ENCODE results near the gene FBXO17.

Gene FBXO17

GRCh38 chr19:38928391-38929001 is 47.0 kb downstream of the FBXO17 start:
- Histone ChIP-seq H3K27me3 (ENCODE audit: control insufficient read depth, insufficient read depth, low read length) (no peaks in the 10 kb centered on the region), H3K9ac (no peak overlapping the region), H3K27ac (no peak overlapping the region), H3K36me3 (ENCODE audit: control insufficient read depth, insufficient read depth, low read length) (no peaks in the 10 kb centered on the region), H3K4me2 (ENCODE audit: low read length) (no peak overlapping the region), H3K79me2 (no peaks in the 10 kb centered on the region), H3K4me1 (peaks cover 5% of the 10 kb centered on the region), H3K4me3 (ENCODE audit: low read depth, low read length) (no peak overlapping the region), H2AFZ (no peak overlapping the region), H3K9me3 (ENCODE audit: control insufficient read depth, low read length) (no peaks in the 10 kb centered on the region)
- no peak for TF ChIP-seq CTCF (IDR thresholded peaks at IDR 0.05)

GRCh38 chr19:38924388-38924787 is 51.2 kb downstream of the FBXO17 start:
- TF ChIP-seq CTCF (IDR thresholded peaks at IDR 0.05): no peak
- Histone ChIP-seq H3K4me2 (ENCODE audit: low read length) (no peak overlapping the region), H3K27ac (no peak overlapping the region), H3K27me3 (ENCODE audit: control insufficient read depth, insufficient read depth, low read length) (no peaks in the 10 kb centered on the region), H2AFZ (no peak overlapping the region), H3K9me3 (ENCODE audit: control insufficient read depth, low read length) (no peaks in the 10 kb centered on the region), H3K4me1 (no peaks in the 10 kb centered on the region), H3K4me3 (ENCODE audit: low read depth, low read length) (no peak overlapping the region), H3K9ac (no peak overlapping the region), H3K36me3 (ENCODE audit: control insufficient read depth, insufficient read depth, low read length) (no peaks in the 10 kb centered on the region), H3K79me2 (no peaks in the 10 kb centered on the region)

GRCh38 chr19:38922482-38922881 is 53.1 kb downstream of the FBXO17 start:
- no peaks in the 10 kb centered on the region for H3K4me1 ChIP-seq
- no peaks in the 10 kb centered on the region for H3K9me3 ChIP-seq (ENCODE audit: control insufficient read depth, low read length)
- no peak overlapping the region for H3K9ac ChIP-seq
- no peaks in the 10 kb centered on the region for H3K27me3 ChIP-seq (ENCODE audit: control insufficient read depth, insufficient read depth, low read length)
- no peak for TF ChIP-seq CTCF (IDR thresholded peaks at IDR 0.05)
- H3K4me2 ChIP-seq (ENCODE audit: low read length): no peak overlapping the region
- H3K79me2 ChIP-seq: no peaks in the 10 kb centered on the region
- H3K4me3 ChIP-seq (ENCODE audit: low read depth, low read length): no peak overlapping the region
- no peak overlapping the region for H3K27ac ChIP-seq
- no peaks in the 10 kb centered on the region for H3K36me3 ChIP-seq (ENCODE audit: control insufficient read depth, insufficient read depth, low read length)
- no peak overlapping the region for H2AFZ ChIP-seq

- no peaks in the 10 kb centered on the region for H3K79me2 ChIP-seq
- no peak overlapping the region for H3K27ac ChIP-seq
- no peak for TF ChIP-seq CTCF (IDR thresholded peaks at IDR 0.05)
- no peak overlapping the region for H3K4me3 ChIP-seq (ENCODE audit: low read depth, low read length)
- H3K27me3 ChIP-seq (ENCODE audit: control insufficient read depth, insufficient read depth, low read length): no peaks in the 10 kb centered on the region
- H3K9me3 ChIP-seq (ENCODE audit: control insufficient read depth, low read length): no peaks in the 10 kb centered on the region
- H3K9ac ChIP-seq: no peak overlapping the region
- H2AFZ ChIP-seq: no peak overlapping the region
- H3K4me1 ChIP-seq: no peaks in the 10 kb centered on the region
- H3K36me3 ChIP-seq (ENCODE audit: control insufficient read depth, insufficient read depth, low read length): no peaks in the 10 kb centered on the region
- no peak overlapping the region for H3K4me2 ChIP-seq (ENCODE audit: low read length)
Measured at GRCh38 chr19:38921420-38922274, 53.9 kb downstream of the FBXO17 start.
